HUDEP-2 (cell line): ENCODE data around the gene RFTN1.
A peak's percentile ranks its signal among the peaks of the same experiment; 100 is the strongest.

ENCODE experiments used
- DNase-seq, 76 experiments: peaks; one replicate each; lab custom pipeline; 2025; ENCODE audit not compliant: unreplicated experiment in 76 of 76; lab: John Stamatoyannopoulos, UW

The RFTN1 gene, protein sequence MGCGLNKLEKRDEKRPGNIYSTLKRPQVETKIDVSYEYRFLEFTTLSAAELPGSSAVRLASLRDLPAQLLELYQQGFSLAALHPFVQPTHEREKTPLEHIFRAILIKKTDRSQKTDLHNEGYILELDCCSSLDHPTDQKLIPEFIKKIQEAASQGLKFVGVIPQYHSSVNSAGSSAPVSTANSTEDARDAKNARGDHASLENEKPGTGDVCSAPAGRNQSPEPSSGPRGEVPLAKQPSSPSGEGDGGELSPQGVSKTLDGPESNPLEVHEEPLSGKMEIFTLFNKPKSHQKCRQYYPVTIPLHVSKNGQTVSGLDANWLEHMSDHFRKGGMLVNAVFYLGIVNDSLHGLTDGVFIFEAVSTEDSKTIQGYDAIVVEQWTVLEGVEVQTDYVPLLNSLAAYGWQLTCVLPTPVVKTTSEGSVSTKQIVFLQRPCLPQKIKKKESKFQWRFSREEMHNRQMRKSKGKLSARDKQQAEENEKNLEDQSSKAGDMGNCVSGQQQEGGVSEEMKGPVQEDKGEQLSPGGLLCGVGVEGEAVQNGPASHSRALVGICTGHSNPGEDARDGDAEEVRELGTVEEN

DNA sequence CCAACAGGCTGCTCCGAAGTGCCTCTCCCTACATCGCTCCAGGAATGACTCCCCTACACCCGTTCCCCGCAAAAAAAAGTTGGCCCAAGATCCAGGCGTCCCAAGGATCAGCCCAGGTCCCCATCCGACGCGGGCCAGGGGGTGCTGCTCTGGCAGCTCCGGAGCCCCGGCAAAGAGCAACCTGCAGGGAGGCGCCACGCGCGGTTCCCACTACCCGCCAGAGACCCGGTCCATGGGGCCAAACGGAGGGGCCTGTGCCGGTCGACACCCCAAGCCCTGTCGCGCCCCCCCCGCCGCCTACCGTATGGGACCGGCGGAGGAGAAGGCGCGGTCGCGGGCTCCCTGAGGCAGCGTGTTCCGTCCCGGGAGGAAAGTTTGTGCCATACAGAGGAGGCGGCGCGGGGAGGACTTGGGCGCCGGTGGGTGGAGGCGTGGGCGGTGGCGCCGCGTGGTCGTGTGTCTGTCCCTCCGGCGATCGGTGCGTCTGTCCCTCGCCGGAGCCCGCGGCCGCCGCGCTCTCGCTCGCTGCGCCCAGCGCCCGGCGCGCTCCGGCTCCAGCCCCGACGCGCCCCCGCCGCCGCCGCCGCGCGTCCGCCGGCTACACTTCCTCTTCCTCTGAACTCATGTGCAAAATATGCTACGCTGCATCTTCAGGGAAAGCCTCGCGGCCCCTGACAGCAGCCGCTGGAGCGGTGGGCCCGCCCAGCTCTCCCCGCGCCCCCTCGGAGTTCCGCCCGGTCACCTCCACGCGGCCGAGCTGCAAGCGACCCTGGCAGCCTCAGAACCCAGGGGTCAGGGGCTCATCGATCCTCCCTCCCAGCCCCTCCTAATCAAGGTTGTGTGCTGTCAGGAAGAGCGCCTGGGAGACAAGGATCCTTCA lies at the start of gene RFTN1:
Gene RFTN1 (minus strand): TSS at position 559 of the 880 bp plus-strand sequence. CDS start 19,830 bp downstream, outside the sequence.
- DNase-seq, result peak in 9 of 76 experiments; percentile 2 to 22 (median 5)

DNA sequence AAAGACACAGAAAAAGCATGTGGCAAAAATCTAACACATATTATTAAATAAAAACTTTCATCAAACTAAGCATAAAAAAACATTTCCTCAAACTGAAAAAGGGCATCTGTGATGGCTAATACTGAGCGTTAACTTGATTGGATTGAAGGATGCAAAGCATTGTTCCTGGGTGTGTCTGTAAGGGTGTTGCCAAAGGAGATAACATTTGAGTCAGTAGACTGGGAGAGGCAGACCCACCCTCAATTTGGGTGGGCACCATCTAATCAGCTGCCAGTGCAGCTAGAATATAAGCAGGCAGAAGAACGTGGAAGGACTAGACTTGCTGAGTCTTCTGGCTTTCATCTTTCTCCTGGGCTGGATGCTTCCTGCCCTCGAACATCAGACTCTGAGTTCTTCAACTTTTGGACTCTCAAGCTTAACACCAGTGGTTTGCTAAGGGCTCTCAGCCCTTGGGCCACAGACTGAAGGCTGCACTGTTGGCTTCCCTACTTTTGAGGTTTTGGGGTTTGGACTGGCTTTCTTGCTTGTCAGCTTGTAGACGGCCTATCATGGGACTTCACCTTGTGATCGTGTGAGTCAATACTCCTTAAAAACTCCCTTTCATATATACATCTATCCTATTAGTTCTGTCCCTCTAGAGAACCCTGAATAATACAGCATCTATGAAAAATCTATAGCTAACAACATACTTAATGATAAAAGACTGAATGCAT lies 46.3 kb upstream of the RFTN1 start:
- DNase-seq, result peak in 19 of 76 experiments; percentile 1 to 42 (median 10)

DNA sequence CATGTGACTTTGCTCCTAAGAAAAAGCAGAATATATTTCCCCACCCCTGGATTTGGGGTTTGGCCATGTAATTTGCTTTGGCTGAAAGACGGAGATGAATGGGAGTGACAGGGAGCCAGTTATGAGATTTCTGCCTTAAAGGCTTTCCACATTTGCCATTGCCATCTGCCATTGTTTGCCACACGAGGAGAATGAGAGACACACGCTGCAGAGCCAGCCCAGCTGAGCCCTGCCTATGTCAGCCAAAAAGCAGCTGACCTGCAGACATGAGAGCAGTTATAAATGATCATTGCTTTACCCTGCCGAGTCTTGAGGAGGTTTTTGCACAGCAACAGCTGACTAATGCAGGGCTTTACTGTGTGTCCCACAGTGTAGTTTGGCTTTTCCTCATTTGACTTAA lies 40.6 kb upstream of the RFTN1 start:
- no peak for DNase-seq

DNA sequence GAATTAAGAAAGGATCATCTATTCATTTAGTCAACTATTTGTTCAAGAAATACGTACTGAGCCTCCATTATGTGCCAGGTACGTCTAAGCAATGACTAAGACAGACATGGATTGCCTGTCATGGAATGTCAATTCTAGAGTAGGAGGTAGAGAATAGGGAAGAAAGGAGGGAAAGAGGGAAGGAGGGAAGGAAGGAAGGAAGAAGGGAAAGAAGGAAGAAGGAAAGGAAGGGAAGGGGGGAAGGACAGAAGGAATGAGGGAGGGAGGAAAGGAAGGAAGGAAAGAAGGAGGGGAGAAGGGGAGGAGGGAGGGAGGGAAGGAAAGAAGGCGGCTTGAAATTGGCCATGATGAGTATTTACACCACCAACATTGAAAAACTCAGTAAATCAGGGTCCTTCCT lies 39.3 kb upstream of the RFTN1 start:
- no peak for DNase-seq

DNA sequence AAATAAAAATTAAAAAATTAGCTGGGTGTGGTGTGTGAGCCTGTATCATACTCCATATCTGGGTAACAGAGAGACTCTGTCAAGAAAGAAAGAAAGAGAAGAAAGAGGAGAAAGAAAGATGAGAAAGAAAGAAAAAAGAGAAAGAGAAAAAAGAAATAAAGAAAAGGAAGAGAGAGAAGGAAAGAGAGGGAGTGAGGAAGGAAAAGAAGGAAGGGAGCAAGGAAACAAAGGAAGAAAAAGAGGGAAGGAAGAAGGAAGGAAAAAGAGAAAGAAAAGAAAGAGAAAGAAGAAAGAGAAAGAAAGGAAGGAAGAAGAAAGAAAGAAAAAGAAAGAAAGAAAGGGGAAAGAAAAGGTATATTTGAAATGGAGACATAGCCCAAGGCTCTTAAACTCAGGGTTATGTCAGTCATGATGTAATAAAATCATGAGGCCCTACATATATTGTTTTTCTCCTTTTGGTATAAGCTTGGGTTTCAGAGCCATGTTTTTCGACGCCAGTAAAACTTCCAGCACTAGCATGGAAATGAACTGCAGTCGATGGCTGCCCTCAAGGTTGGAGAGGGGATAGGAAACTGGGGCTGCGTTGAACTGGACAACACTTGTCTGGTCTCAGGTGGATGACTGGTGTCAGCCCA lies 38.0 kb upstream of the RFTN1 start:
- DNase-seq, result no peak

DNA sequence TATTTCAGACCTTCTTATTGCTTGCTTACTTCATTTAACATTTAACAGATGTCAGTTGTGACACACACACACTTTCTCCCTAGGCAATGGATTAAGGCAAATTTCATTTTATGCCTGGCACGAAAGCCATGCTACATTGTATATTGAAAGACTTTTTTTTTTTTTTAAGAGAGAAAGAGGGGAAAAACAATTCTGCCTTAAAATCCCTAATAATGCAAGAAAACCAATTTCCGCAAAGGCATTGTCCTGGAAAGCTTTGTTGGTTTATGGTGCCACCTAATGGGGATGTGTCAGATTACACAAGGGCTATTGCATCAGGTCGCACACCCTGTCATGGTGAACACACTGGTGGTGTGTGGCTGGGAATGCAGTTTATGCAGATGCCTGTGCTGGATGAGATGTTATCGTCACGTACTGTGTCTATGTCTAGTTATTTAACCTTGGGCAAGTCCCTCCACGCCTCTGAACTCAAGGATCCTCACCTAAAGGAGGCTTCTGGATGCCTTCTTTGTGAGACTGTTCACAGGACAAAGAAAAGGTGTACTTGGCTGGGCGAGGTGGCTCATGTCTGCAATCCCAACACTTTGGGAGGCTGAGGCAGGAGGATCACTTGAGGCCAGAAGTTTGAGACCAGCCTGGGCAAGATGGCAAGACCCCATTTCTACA lies 37.3 kb upstream of the RFTN1 start:
- DNase-seq, result peak in 72 of 76 experiments; percentile 10 to 85 (median 62)

DNA sequence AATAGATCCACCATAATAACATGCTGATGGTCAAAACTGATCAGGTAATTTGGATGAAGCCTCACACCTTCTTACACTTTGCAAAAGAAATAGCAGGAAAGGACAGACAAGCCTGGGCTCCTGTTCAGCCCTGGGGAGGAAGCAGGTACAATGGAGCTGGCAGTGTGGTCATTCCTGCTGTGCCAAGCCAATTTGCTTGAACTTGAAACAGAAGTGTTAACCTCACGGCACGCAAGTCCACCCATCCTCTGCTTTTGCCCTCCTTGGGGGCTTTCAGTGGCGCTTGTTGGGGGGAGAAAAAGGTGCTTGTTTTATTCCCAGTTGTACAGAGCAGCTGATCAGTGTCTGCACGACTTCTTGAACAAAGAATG lies 36.8 kb upstream of the RFTN1 start:
- DNase-seq, result peak in 1 of 76 experiments; percentile 8

DNA sequence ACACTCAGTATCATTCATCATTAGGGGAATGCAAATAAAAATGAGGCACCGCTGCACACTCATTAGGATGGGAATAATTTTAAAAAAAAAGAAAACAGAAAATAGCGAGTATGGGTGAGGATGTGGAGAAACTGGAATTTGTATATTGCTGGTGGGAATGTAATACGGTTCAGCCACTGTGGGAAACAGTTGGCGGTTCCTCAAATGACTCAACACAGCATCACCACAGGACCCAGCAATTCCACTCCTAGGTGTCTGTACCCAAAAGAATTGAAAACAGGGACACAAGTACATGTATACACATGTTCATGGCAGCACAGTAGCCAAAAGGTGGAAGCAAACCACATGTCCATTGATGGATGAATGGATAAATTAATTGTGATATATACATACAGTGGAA lies 35.2 kb upstream of the RFTN1 start:
- DNase-seq, result no peak

DNA sequence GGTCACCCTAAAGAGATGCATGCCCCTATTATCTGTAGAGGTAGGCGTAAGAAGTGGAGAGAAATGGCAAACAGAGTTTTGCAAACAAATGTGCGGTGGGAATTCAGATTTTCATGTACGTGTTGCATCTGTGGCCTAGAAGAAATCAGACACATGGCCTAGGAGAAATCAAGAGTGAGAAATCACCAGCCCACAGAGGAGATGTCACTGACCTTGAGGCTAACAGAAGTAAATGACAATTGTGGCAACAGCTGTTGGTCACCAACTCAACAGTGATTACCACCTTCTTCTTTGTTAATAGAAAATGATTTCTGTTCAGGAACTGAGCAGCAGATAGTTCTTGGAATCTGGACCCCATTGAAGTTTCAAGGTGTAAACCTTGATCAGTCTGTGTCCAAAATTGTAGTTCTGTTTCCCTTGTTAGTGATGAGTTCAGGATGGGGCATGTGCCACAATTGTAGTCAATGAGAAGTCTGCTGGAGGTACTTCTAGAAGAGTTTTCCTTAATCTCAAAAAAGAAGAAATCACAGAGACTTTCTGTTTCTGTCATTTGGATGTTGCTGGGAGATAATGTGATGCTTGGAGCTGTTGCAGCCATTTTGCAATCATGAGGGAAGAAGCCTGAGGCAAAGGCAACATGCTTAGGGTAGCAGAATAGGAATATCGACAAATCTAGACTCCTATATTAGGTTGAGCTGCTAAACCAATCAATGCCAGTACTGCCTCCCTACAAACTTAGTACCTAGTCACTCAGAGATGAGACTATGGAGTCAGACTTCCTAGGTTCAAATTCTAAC lies 34.3 kb upstream of the RFTN1 start:
- DNase-seq, result no peak

DNA sequence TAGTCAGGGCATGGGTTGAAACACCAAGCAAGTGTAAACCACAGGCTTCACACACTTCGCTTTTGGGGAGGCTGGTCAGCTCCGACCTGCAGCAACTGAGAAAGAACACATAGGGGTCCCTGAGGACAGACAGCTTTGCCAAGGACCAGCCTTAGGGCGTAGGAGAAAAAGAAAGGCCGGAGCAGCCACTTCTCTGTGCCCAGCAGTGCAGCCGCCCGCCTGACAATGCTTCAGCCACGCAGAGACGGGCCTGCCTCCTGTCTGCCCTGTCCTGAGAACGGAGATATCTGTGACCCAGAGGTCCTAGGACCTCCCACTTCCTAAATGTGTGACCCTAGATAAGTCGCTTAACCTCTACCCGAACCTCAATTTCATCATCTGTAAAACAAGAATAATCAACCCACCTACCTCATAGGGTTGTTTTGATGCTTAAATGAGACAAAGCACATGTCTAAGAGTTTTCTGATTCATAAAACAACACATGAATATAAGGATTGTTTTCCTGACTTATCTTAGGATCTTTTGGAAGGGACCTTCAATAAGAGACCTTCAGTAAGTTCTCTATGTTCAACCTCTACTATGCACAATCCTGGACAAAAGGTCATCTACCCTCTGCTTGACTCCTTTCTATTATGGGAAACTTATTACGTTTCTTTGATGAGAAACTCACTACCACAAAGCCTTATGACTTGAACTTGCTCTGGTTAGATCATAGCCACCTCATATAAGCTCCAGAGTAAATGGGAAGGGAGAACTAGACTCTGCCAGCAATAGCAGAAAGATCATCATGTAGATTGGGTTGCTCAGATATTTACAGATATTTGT lies 32.9 kb upstream of the RFTN1 start:
- DNase-seq, result peak in 59 of 76 experiments; percentile 3 to 73 (median 26)

DNA sequence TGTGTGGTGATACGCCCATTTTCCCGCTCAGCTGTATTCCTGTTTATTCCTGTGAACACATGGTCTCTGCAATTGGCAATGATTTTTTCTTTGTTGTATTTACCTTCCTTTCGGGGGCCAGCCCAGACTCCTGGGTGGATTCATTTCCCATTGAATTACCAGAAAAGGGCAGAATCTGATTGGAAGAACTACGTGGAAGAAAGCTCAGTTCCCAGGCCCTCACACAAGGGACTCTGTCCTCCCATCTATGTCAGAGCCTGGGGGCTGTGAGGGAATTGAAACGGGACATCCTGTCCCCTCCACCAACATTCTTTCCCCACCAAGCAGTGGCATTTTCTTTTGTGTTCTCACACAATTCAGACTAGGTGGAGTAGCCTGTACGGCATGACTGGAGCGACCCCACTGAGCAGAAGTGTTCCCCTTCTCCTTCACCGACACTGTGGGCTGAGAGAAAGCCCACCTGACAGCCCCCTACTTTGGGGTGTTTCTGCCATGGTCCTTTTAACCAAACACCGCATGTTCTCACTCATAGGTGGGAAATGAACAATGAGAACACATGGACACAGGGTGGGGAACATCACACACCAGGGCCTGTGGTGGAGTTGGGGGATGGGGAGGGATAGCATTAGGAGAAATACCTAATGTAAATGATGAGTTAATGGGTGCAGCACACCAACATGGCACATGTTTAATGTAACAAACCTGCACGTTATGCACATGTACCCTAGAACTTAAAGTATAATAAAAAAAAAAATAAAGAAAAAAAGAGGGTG lies 32.1 kb upstream of the RFTN1 start:
- no peak for DNase-seq

DNA sequence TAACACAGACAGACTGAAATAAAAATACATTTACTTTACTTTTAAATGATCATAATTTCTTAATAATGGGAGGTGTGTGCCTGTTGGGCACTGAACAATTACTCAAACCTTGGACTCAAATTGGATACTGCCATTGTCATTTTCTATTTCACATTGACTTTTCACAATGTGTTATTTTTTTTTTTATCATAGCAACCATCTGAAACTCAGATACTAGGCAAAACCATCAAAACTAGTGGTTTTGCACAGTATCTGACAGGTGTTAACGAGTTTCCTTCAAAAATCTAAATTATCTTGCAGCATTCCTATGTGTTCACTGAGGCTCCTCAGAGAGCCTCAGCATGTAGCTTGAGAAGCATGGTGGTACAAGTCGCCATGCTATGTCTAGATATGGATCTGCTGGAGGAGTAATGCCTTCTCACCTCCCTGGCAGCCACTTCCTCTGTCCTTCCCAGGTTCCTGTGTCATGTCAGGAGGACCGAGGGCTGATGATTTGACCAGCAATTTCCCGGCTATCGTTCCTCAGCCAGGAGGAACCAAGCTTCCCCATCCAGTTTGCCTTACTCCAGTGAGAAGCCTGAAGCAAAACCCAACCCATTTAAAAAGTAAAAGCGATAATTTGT lies 29.9 kb upstream of the RFTN1 start:
- no peak for DNase-seq

DNA sequence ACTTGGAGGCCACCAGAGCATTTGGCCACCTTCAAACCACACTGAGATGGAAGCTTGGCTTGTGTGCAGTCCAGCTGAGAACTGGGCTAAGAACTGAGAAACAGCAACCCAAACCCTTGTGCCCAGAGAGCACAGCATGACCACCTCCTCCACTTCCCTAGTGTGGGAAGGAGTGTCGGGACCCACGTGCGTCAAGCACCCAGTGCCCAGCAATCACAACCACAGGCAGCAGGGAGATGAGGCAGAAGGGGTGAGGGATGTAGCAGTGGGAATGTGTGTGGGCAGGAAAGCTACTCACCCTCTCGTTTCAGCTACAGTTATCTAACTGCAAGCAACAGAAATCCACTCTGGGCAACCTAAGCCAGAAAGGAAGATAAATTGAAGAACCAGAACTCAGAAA lies 25.0 kb upstream of the RFTN1 start:
- DNase-seq, result peak in 1 of 76 experiments; percentile 1

DNA sequence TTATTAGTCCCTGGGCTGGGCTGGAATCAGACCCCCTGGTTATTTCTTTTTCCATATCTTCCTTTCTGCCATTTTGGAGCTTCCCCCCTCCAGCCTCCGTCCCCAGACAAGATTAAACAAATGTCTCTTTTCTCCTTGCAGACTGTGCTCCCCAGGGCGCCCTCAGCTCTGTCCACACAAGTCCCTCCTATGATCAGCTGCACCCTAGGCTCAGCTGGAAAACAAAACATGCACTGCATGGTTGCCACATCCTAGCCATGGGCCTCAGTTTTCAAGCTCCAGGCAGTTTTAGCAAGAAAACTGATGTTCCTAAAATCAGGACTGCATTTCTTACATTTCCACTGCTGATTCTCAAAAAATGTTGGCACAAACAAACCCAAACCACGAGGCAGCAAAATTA lies 23.5 kb upstream of the RFTN1 start:
- DNase-seq, result no peak

DNA sequence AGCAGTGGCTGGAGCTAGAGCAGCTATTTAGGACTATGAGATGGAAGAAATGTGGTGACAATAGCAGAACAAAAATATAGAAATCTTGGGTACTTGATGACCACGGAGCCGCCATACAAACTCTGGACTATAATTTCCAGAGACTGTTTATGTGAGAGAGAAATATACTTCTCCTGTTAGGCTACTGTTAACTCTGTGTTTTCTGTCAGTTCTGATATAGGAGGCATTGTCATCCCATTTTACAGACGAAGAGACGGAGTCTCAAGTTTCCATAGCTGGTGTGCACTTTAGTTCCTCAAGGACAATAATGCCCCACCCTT lies 22.8 kb upstream of the RFTN1 start:
- no peak for DNase-seq

DNA sequence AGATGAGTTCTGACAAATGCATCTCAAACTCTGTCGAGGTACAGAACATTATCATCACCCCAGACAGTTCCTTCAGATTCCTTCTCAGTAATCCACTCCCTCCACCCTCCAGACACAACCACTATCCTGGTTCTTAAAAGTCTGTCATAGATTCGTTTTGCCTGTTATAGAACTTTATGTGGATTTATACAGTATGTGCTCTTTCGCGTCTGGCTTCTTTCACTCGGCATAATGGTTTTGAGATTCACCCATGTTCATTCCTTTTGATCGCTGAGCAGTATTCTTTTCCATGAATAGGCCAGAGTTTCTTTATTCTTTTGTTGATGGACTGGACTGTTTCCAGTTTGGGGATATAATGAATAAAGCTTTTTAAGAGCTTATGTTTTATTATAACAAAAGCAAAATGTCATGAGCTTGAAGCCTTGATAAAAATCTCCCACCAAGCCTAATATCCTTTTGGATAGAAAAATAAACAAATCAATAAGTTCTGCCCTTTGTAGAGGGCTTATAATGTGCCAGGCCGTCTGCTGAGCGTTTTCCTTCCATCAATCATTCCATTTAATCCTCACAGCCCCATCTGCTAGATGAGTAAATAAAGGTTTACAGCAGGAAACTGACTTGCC lies 21.3 kb upstream of the RFTN1 start:
- DNase-seq, result no peak
